ENCODE results near the gene BAD.
"Not testable (repeated sequence)": the region's sequence is repeated elsewhere in the genome, so short reads cannot be mapped to it uniquely, and the experiment has no call there.

Gene BAD

GRCh38 chr11:64314805-64315561 is 30.5 kb upstream of the BAD start:
- FAIRE-seq = no peak

GRCh38 chr11:64314146-64314804 is 29.8 kb upstream of the BAD start:
- no peak for FAIRE-seq

- no peak for FAIRE-seq
These were observed 29.2 kb upstream of the BAD start for GRCh38 chr11:64313491-64314145.

- FAIRE-seq = no peak
These were observed 28.5 kb upstream of the BAD start for GRCh38 chr11:64312947-64313346.

GRCh38 chr11:64307795-64308194 is 23.3 kb upstream of the BAD start:
- FAIRE-seq = not testable (repeated sequence)

- FAIRE-seq = no peak
These were observed 22.6 kb upstream of the BAD start for GRCh38 chr11:64306876-64307622.

GRCh38 chr11:64306563-64306875 is 22.1 kb upstream of the BAD start:
- FAIRE-seq = no peak

- FAIRE-seq = no peak
These were observed 21.5 kb upstream of the BAD start for GRCh38 chr11:64305691-64306562.

- no peak for FAIRE-seq
These were observed 20.7 kb upstream of the BAD start, which contains the start of gene ESRRA for GRCh38 chr11:64305075-64305690. TSS of gene ESRRA (plus strand) at chr11:64305524. CDS start at chr11:64307180, 1,656 bp downstream.

GRCh38 chr11:64304316-64305072 is 20.0 kb upstream of the BAD start:
- no peak for FAIRE-seq

GRCh38 chr11:64304032-64304315 is 19.5 kb upstream of the BAD start:
- no peak for FAIRE-seq

GRCh38 chr11:64303109-64304031 is 18.9 kb upstream of the BAD start:
- no peak for FAIRE-seq

GRCh38 chr11:64299847-64300648 is 15.6 kb upstream of the BAD start, which contains the start of gene CATSPERZ:
TSS of gene CATSPERZ (plus strand) at chr11:64300358. CDS start at chr11:64300411, 53 bp downstream.
- FAIRE-seq = no peak

- no peak for FAIRE-seq
These were observed 14.7 kb upstream of the BAD start for GRCh38 chr11:64298966-64299846.

GRCh38 chr11:64297699-64298358 is 13.4 kb upstream of the BAD start:
- no peak for FAIRE-seq

- no peak for FAIRE-seq
These were observed 12.6 kb upstream of the BAD start for GRCh38 chr11:64296830-64297698.
